Kidney glomerular epithelial cell (primary cell): Measurements from ENCODE around the gene RBBP6.
"Not testable (repeated sequence)": the region's sequence is repeated elsewhere in the genome, so short reads cannot be mapped to it uniquely, and the experiment has no call there.

Experiments
- DNase-seq: peaks from one replicate; lab custom pipeline; 2025; lab: John Stamatoyannopoulos, UW

The RBBP6 gene

GRCh38 chr16:24539295-24539849 lies at the start of gene RBBP6:
RBBP6 (plus strand) TSS chr16:24539566; CDS start chr16:24540627, 1,061 bp downstream.
- peak; percentile 97 for DNase-seq

- no peak for DNase-seq
Observed at GRCh38 chr16:24490866-24491265, 48.5 kb upstream of the RBBP6 start.

GRCh38 chr16:24491731-24492130 lies 47.6 kb upstream of the RBBP6 start:
- DNase-seq: no peak

GRCh38 chr16:24493821-24494220 lies 45.5 kb upstream of the RBBP6 start:
- no peak for DNase-seq

GRCh38 chr16:24495207-24495606 lies 44.2 kb upstream of the RBBP6 start:
- DNase-seq: not testable (repeated sequence)

- DNase-seq: no peak
Observed at GRCh38 chr16:24497440-24497839, 41.9 kb upstream of the RBBP6 start.

GRCh38 chr16:24499193-24499814 lies 40.1 kb upstream of the RBBP6 start:
- DNase-seq: no peak

- peak; percentile 63 for DNase-seq
Observed at GRCh38 chr16:24504472-24505345, 34.7 kb upstream of the RBBP6 start.

GRCh38 chr16:24505959-24506358 lies 33.4 kb upstream of the RBBP6 start:
- no peak for DNase-seq

GRCh38 chr16:24507959-24508480 lies 31.3 kb upstream of the RBBP6 start:
- no peak for DNase-seq

- DNase-seq: no peak
Observed at GRCh38 chr16:24508614-24509013, 30.8 kb upstream of the RBBP6 start.

GRCh38 chr16:24509536-24509935 lies 29.8 kb upstream of the RBBP6 start:
- DNase-seq: no peak

- no peak for DNase-seq
Observed at GRCh38 chr16:24511174-24511573, 28.2 kb upstream of the RBBP6 start.

GRCh38 chr16:24511792-24512191 lies 27.6 kb upstream of the RBBP6 start:
- DNase-seq: no peak

GRCh38 chr16:24514096-24514495 lies 25.3 kb upstream of the RBBP6 start:
- no peak for DNase-seq

GRCh38 chr16:24515186-24515585 lies 24.2 kb upstream of the RBBP6 start:
- DNase-seq: no peak

GRCh38 chr16:24516900-24517669 lies 22.3 kb upstream of the RBBP6 start:
- peak; percentile 83 for DNase-seq

GRCh38 chr16:24518498-24518897 lies 20.9 kb upstream of the RBBP6 start:
- no peak for DNase-seq

GRCh38 chr16:24520983-24521382 lies 18.4 kb upstream of the RBBP6 start:
- DNase-seq: no peak

GRCh38 chr16:24522751-24523150 lies 16.6 kb upstream of the RBBP6 start:
- DNase-seq: no peak

GRCh38 chr16:24523569-24523968 lies 15.8 kb upstream of the RBBP6 start:
- no peak for DNase-seq
